GM18499 (cell line): ENCODE measurements around the gene HSBP1.

Experiments used
- ATAC-seq: cut with Tn5 transposase; IDR thresholded peaks from one replicate; pipeline ENCODE4 v1.9.1; 2021; ENCODE audit warnings: moderate number of reproducible peaks; ENCODE audit not compliant: insufficient read depth, unreplicated experiment

HSBP1 gene

GRCh38 chr16:83835586-83836566 lies 28.1 kb downstream of the HSBP1 start:
- no peak for ATAC-seq

- no peak for ATAC-seq
Measured at GRCh38 chr16:83837566-83837965, 29.8 kb downstream of the HSBP1 start.

- ATAC-seq: no peak
Measured at GRCh38 chr16:83838151-83838550, 30.4 kb downstream of the HSBP1 start.

- ATAC-seq: no peak
Measured at GRCh38 chr16:83839561-83839960, 31.8 kb downstream of the HSBP1 start.

GRCh38 chr16:83840060-83840617 lies 32.4 kb downstream of the HSBP1 start:
- no peak for ATAC-seq

GRCh38 chr16:83842291-83842690 lies 34.5 kb downstream of the HSBP1 start:
- no peak for ATAC-seq

GRCh38 chr16:83842756-83843507 lies 35.2 kb downstream of the HSBP1 start:
- ATAC-seq: no peak

GRCh38 chr16:83843657-83844056 lies 35.9 kb downstream of the HSBP1 start:
- no peak for ATAC-seq

GRCh38 chr16:83845263-83845662 lies 37.5 kb downstream of the HSBP1 start:
- ATAC-seq: no peak

- no peak for ATAC-seq
Measured at GRCh38 chr16:83847371-83848225, 39.8 kb downstream of the HSBP1 start.

GRCh38 chr16:83849421-83849820 lies 41.6 kb downstream of the HSBP1 start:
- no peak for ATAC-seq

GRCh38 chr16:83850947-83851346 lies 43.2 kb downstream of the HSBP1 start:
- no peak for ATAC-seq

- ATAC-seq: no peak
Measured at GRCh38 chr16:83851473-83851872, 43.7 kb downstream of the HSBP1 start.

GRCh38 chr16:83852774-83853173 lies 45.0 kb downstream of the HSBP1 start:
- no peak for ATAC-seq

- ATAC-seq: no peak
Measured at GRCh38 chr16:83853834-83854233, 46.1 kb downstream of the HSBP1 start.

- no peak for ATAC-seq
Measured at GRCh38 chr16:83854420-83854819, 46.6 kb downstream of the HSBP1 start.

GRCh38 chr16:83856792-83857191 lies 49.0 kb downstream of the HSBP1 start:
- no peak for ATAC-seq

GRCh38 chr16:83859265-83859664 lies 51.5 kb downstream of the HSBP1 start:
- no peak for ATAC-seq

GRCh38 chr16:83862661-83863060 lies 54.9 kb downstream of the HSBP1 start:
- no peak for ATAC-seq

- ATAC-seq: no peak
Measured at GRCh38 chr16:83863682-83864081, 55.9 kb downstream of the HSBP1 start.
